GM20431 (cell line): ENCODE data around the gene TMEM125.

Source experiments
- in situ Hi-C: fragments of 300-500 bp; cut with MseI, MboI; formaldehyde crosslinking; loops from one replicate; pipeline ENCODE4 v1.15.0; 2020; ENCODE audit warnings: low sequenced_read_pairs; ENCODE audit not compliant: unreplicated experiment

Gene TMEM125

GRCh38 chr1:43246466-43247213 is 23.1 kb upstream of the TMEM125 start:
- in situ Hi-C loops: no loop called here

DNA sequence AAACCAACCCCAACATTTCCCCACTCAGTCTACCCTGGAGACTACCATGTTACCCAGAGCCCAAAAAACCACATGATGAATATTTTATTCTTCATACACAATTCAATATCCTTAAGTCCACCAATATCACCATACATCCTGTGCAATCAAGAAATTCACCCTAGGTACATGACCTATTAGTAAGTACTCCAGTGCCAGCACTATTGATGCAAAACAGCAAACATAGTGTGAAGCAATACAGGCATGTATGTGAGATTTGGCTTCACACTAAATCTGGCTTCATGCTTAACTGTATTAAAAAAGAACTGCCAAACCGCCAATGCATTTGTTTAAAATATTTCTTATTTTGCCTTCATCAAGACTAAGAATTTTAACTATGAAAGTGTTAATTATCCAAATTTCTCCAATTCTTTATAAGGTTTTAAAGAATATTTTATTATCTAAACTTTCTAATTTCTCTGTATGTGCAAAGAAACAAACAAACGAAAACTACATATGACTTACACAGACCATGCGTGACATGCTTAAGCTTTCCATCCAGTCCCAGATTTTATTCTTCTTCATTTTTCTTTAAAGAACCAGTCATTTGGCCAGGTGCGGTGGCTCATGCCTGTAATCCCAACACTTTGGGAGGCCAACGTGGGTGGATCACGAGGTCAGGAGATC is 22.4 kb upstream of the TMEM125 start:
- in situ Hi-C loops: no loop called here

GRCh38 chr1:43250351-43250761 is 19.4 kb upstream of the TMEM125 start:
- in situ Hi-C loops: no loop called here

GRCh38 chr1:43251024-43251423 is 18.8 kb upstream of the TMEM125 start:
- in situ Hi-C loops: no loop called here

DNA sequence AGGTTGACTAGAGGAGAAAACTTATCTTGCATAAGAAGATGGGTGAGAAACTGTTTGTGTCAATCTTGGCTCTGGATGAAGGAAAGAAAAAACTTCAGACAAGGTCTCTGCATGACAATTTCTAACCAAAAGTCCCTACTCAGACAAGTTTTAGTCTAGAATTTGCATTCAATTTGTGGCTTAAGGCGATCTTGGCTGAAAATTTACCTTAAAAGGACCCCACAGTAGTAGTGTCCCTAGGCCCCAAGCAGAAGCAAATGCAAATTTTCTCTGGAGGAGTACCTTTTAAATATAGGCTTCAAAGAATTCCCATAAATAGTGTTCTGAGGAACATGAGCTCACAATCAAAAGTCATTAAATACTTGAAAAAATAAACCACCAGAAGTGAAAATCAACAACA is 17.6 kb upstream of the TMEM125 start:
- in situ Hi-C loops: no loop called here

DNA sequence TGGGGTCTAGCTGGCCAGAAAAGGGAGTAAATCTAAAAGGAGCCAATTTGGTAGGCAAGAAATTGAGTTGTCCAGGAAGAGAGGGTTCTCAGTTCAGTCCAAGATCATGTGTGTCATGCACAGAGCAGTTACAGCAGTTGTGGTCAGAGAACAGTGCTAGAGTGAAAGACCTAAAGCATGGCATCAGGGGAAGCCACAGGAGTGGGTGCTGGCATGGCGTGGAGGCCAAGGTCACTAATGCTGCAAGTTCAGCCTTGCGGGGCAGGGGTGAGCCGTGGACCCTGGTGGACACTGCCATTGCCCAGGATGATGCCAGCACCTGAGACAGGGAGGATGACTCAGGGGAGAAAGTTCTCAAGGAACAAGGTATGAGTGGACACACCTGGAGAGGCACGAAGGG is 16.6 kb upstream of the TMEM125 start:
- in situ Hi-C loops: no loop called here

DNA sequence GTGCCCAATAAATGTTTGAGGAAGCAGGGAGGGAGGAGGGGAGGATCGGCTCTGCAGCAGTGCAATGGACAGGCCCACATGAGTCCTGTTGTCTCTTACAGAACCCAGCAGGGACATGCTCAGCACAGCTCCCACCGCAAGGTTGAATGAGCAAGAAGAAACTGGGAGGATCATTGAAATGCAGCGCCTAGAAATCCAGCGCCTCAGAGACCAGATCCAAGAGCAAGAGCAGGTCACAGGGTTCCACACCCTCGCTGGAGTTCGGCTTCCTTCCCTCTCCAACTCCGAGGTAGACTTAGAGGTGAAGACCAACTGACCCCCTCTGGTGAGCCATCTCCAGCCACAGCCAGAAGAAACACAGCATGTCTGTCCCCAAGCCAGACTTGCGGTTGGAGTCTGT is 15.9 kb upstream of the TMEM125 start:
- in situ Hi-C loops: no loop called here

DNA sequence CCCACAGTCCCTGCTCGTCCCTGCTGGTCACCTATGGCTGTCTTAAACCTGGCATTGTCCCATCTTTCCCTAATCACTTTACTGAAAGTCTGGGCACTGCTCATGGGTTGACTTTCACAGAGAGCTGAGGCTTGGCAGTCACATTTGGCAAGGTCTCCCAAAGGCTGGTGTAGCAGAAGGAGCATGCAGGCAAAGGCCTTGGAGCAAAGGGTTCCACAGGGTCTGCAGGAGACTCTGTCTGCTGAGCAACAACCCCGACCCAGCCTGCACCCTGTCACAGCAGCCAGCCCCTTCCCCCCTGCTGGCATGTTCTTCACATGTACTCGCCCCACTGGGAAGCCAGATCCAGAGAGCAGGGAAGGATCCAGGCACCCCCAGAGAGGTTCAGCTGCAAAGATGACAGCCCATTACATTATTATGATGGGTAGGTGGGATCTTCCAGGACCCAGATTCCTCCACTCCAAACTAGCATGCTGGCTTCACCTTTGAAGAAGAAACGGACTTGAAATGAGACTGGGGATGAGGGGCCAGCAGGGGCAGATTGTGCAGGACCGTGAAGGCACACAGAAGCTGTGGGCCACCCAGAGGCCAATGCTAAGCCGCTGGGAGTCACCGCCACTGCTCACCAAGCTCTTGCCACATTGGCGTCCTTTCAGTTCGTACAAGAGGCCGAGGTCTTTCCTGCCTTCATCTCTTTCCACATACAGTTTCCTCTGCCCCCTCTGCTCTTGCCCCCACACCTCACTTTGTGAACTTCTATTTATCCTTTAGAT is 14.2 kb upstream of the TMEM125 start:
- in situ Hi-C loops: no loop called here

DNA sequence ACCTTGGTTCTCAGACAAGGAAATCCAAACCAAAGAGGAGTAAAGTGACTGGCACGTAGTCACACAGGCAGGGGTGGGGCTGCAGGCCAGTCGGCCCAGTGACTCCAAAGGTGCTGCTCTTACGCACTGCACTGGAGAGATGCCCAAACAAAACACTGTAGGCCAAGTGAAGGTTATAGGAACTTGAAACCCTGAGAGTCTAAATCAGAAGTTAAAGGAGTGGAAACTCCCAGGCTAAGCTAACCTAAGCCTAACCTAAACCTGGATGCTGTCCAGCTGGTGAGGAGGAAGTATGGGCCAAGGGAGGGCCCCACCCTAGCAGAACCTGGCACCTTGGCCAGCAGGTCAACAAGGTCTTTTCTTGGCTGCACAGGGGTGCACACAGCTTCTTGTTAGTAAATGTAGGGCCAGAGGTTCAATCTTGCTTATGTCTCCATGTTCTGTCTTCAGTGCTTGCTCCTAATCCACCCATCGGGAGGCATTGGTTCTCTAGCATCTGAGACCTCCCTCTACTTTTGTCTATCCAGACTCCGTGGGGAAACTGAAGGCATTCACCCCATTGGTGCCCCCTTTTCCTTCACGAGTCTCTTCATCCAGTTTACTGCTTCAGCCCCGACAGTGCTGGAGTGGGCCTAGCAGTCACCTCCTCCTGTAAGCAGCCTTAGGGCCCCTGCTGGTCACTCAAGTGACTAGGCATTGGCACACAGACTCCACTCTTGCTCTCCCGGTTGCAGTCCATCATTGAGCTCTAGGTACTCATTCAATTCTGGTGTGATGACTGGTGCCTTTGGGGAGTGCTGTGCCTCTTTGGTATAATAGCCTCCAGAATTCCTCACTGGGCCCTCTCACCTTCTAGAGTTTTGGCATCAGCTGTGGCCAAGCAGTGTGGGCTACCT is 12.9 kb upstream of the TMEM125 start:
- in situ Hi-C loops: no loop called here

GRCh38 chr1:43258370-43258769 is 11.4 kb upstream of the TMEM125 start:
- in situ Hi-C loops: no loop called here

GRCh38 chr1:43265431-43265830 is 4.4 kb upstream of the TMEM125 start:
- in situ Hi-C loops: no loop called here

- in situ Hi-C loops: no loop called here
These were observed 2.9 kb upstream of the TMEM125 start for GRCh38 chr1:43266881-43267280.

DNA sequence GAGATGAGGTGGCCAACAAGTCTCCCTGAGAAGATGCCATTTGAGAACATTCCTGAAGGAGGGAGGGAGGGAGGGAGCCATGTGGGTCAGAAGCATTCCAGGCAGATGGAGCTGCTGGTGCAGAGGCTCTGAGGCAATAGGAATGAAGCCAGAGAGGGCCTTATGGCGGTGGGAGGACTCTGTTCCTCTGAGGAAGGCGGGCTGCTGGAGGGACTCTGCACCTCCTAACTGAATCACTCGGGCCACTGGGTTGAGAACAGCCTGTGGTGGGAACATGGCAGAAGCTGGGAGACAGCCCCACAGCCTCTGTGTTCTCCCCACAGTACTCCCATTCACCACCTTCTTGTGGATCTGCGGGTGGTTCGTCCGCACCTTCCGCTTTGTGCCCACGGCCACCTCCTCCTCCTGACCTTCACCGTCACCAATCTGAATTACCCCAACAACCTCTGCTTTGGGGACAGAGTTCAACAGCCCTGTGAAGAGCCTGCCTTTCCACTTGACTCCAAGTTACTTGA is 2.4 kb upstream of the TMEM125 start:
- in situ Hi-C loops: no loop called here

DNA sequence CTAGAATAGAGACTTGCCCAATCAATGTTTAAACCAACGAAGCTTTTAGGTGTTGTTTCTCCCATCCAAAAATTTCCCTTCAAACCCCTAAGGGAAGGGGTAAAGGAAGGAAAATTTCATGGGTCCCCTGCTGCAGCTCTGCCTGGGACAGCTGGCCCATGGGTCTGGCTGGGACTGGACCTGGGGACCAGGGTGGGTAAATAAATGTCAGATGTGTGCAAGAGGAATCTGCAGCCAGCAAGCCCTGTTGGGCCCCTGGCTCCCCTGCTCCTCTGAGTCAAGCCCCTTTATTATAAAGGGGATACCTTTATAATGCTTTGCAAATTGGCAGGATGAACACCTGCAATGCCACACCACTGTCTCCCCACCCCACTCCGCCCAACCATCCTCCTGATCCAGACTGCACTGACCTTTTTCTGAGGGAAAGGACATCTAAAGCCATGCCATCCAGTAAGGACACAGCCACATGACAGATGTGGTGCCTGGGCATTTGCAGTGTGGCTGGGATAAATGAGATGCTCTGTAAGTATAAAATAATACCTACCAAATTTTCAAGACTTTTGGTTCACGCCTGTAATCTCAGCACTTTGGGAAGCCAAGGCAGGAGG is 1.9 kb upstream of the TMEM125 start:
- in situ Hi-C loops: no loop called here

DNA sequence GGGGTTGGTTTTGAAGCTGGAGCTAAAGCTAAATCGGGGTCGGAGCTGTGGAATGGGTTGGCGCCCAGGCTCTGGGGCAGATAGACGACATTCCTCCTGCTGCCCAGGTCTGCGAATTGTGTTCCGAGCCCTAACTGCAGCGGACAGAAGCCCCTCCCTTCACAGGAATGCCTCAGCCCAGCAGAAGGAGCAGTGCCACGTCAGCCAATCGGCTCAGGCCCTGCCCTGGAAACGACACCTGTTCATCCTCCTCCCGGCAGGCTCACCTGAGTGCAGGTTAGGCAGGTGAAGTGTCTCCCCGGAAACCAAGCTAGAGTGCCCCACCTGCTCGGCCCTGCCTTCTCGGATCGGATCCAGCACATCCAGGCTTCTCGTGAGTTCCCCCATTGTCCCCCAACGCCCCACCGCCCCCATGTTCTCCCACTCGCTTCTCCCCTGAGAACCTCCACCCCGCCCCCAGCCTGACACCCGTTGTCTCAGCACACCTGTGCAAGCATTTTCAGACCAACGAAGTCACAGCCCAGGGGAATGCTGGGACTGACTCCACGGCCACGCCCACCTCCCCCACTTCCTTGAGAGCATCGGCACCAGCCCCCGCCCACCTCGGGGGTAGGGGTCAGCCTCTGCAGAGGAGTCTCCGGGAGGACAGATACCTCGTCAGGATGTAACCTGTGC is 775 bp downstream of the TMEM125 start:
- in situ Hi-C loops: no loop called here

DNA sequence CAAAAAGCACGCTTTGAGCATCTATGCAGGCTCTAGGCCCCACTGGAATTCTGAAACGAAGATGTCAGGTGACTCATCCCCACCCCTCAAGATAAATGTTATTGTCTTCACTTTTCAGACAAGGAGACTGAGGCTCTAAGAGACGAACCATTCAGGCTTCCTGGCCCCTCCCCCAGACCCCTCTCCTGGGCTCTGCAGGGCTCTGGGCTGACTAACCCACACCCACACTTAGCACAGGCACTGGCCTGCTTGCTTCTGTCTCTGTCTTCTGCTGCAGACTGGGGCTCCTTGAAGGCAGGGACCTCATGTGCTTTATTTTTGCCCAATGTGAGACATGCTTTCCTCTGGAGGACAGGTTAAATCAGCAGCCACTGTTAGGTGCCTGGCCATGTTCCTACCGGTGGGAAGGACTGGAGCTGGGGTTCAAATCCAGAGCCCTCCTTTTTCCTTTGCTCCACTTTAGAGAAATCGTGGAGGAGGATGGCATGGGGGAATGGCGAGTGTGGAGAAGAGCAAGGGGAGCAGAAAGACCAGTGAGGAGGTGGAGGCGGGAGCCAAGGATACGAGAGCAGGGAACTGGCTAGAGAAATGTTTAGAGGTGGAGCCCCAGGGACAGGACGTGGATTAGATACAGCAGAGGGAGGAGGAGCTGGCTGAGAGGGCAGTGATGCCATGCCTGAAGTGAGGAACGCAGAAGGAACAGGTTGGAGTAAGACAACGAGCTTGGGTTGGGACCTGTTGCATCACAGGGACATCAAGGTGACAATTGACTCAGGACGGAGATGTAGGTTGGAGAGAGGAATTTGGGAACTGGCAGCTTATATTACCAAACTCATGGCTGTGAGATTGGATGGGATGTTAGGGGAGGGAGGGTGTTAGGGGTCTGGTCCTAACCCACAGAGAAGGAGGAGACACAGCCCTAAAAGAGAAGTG is 1.7 kb downstream of the TMEM125 start:
- in situ Hi-C loops: no loop called here

DNA sequence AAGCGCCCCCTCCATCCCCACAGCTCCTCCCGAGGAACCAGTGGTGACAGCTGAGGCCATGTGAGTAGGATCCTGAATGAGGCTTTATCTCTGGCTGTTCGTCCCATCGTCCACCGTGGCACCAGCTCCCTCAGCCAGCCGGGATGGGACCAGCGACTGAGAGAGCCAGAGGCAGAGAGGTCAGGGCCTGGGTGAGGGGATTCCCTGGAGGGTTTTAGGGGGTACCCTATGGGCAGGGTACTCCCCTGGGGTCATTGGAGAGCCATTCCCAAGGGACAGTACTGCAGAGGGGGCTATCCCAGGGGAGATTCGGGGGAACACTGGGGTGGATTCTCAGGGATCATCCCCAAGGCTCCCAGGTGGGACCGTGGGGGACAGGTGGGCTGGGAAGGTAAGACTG is 2.4 kb downstream of the TMEM125 start:
- in situ Hi-C loops: no loop called here
